Esophagus squamous epithelium (tissue), 4 donors: Measurements from ENCODE around the gene CNTNAP2.

Experiments
- POLR2A ChIP-seq, 4 donors: fragments of 450-650 bp; IDR thresholded peaks; one replicate each; pipeline ENCODE4 v1.6.1; 2017; ENCODE audit warnings: antibody characterized with exemption in 4 of 4, mild to moderate bottlenecking in 4 of 4, moderate library complexity in 3 of 4
- TF ChIP-seq, protein P1 (sequence below), 6 experiments: fragments of 450-650 bp in 4 of 6; fragments of 200-600 bp in 2 of 6; sonication (generic) in 2 of 6; IDR thresholded peaks; one replicate each; pipeline ENCODE4 v1.5.1; 2016 to 2019; ENCODE audit warnings: antibody characterized with exemption in 6 of 6, mild to moderate bottlenecking in 4 of 6, moderate library complexity in 4 of 6

GRCh38 chr7:146486519-146486918 lies 369.9 kb downstream of the CNTNAP2 start:
- no peak for TF ChIP-seq POLR2A (IDR thresholded peaks at IDR 0.05)
- TF ChIP-seq, protein P1, sequence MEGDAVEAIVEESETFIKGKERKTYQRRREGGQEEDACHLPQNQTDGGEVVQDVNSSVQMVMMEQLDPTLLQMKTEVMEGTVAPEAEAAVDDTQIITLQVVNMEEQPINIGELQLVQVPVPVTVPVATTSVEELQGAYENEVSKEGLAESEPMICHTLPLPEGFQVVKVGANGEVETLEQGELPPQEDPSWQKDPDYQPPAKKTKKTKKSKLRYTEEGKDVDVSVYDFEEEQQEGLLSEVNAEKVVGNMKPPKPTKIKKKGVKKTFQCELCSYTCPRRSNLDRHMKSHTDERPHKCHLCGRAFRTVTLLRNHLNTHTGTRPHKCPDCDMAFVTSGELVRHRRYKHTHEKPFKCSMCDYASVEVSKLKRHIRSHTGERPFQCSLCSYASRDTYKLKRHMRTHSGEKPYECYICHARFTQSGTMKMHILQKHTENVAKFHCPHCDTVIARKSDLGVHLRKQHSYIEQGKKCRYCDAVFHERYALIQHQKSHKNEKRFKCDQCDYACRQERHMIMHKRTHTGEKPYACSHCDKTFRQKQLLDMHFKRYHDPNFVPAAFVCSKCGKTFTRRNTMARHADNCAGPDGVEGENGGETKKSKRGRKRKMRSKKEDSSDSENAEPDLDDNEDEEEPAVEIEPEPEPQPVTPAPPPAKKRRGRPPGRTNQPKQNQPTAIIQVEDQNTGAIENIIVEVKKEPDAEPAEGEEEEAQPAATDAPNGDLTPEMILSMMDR (IDR thresholded peaks at IDR 0.05) = no peak
